NCI-H2171 (cell line): ENCODE data around the gene MYO7B.
A peak's percentile ranks its signal among the peaks of the same experiment; 100 is the strongest.
"Not testable (repeated sequence)": the region's sequence is repeated elsewhere in the genome, so short reads cannot be mapped to it uniquely, and the experiment has no call there.

Source experiments
- DNase-seq: peaks from one replicate; lab custom pipeline; 2025; lab: John Stamatoyannopoulos, UW

MYO7B gene

DNA sequence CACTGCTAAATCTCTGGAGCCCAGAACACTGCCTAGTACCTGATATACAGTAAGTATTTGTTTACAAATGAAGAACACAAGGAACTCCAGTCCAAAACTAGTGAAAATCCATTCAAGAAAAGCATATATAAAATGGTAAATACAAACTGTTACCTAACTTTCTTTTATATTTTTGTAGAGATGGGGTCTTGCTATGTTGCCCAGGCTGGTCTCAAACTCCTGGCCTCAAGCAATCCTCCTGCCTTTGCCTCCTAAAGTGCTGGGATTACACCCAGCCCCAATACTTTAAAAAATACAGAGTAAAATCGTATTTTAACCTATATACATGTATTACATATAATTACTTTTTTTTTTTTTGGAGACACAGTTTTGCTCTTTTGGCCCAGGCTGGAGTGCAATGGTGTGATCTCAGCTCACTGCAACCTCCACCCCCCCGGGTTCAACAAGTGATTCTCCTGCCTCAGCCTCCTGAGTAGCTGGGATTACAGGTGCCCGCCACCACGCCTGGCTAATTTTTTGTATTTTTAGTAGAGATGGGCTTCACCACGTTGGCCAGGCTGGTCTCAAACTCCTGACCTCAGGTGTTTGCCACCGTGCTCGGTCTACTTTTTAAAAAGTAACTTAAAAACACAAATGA, 11.2 kb upstream of the MYO7B start:
- DNase-seq, result not testable (repeated sequence)

DNA sequence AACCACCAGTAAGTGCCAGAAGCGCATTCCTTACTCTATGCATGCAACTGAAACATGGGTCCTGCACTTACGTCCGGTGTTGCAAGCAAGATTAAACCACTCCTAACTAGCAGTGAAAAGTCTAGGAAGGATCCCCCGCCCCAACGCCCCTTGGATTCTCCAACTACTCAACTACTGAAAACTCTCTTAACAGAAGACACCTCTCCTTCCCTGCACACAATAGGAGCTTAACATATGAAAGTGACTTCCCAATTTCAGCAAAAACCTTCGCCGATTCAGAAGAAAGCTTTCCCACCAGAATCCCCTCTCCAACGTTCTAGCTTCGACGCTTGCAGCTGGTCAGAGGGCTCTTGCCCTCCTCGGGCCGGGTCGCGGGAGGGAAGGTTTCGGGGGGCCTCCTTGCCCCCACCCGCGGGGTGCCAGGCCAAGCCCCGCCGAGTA, 9.8 kb upstream of the MYO7B start:
- DNase-seq, result no peak

DNA sequence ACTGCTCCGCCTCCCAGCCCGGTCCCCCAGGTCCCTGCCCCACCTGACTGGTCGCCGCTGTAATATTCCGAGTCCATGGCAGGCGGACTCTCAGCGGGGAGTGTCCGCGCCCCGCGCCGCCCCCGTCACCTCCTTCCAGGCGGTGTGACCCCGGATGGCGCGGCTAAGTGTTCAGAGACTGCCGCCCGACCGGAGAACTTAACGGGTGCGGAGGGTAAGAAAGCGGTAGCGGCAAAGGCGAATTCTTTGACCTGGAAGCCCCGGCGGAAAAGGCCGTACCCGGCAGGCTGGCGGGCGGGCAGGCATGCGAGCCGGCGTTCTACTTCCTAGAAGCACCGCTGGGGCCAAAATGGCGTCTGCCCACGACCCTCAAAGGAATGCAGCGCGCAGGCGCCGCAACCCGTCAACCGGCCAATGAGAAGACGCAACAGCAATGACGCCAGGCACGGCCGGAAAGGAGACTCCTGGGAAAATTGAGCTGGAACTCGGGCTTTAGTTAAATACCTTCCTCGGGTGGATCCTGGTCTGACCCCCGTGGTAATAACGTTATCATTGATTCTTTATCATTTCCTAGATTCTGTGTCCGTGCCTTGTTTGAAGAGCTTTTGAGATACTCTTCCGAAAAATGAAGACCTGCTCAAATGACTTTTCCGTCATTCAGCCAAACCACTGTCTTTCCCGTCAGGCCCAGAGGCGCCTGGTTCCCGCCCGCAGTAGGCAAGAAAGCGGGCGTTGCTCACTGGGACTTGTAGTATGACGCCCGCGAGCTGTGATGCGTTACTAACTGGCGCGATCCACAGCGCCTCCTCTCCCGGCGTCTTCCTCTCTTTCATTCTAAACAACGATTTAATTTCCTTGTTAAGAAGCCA, 9.1 kb upstream of the MYO7B start, which contains the start of gene IWS1:
Gene IWS1 (minus strand): TSS at position 358 of the 869 bp plus-strand sequence. CDS start 281 bp downstream, at position 77.
- DNase-seq, result peak; percentile 94

DNA sequence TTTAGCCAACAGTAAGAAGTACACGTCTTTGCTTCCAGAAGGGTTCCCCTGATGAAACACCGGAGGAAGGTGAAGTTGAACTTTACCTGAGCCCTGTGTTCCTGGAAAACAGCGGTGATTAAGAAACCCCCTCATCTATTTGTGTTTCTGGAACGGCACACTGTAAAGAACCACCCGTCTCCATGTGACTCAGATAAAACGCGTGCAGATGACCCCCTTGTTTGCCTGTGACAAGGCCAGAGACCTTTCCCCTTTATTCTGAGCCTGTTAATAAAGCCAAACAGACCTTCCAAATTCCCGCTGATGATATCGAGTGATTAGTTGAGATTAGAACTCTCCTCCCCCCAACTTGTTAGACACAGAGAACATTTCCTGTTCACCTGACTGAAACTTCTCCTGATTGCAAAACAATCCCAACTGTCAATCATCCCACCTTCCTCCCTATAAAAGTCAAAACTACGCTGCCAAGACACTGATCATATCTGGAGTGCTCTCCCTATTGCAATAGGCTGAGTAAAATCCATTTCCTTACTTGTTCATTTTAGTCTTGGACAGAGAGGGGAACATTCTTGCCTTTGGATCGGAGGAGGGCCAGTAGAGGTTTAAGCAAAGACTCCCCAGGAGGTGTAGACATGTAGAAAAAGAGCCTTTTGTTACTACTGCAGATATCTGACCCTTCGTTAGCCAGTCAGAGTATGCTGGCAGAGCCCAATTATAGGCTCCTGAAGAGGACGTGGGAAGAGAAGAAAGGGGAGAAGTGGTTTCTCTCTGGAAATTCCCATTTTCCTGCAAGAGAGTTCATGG, 8.3 kb upstream of the MYO7B start:
- peak; percentile 16 for DNase-seq

DNA sequence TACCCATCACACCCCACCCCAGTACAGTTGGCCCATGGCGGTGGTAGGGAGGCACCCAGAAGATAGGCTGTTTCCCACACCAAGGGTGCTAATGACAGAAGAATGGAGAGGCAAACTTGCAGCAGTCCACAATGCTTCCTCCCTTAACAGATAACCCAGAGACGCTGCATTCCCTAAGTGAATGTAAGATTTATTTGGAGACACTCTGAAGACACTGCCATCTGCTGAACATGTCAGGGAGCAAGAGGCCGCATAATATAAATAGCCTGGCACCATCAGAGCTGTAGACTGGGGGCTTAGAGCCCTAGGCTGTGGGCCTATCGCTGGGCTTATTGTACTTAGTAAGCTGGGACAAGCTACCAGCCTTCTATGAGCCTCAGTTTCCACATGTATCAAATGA, 7.0 kb upstream of the MYO7B start:
- no peak for DNase-seq

DNA sequence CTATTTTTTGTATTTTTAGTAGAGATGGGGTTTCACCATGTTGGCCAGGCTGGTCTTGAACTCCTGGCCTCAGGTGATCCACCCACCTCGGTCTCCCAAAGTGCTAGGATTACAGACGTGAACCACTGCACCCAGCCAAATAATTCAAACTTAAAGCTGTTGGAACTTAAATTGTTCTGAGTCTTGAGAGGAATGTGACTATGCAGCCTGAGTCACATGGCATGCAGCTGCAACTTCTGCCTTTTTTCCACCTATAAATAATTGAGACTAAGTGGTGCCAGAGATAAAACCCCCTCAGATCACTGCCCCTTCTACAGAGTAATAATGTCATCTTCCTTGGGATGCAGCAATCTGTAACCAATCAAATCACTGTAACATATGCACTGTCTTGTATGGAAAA, 6.1 kb upstream of the MYO7B start:
- not testable (repeated sequence) for DNase-seq

DNA sequence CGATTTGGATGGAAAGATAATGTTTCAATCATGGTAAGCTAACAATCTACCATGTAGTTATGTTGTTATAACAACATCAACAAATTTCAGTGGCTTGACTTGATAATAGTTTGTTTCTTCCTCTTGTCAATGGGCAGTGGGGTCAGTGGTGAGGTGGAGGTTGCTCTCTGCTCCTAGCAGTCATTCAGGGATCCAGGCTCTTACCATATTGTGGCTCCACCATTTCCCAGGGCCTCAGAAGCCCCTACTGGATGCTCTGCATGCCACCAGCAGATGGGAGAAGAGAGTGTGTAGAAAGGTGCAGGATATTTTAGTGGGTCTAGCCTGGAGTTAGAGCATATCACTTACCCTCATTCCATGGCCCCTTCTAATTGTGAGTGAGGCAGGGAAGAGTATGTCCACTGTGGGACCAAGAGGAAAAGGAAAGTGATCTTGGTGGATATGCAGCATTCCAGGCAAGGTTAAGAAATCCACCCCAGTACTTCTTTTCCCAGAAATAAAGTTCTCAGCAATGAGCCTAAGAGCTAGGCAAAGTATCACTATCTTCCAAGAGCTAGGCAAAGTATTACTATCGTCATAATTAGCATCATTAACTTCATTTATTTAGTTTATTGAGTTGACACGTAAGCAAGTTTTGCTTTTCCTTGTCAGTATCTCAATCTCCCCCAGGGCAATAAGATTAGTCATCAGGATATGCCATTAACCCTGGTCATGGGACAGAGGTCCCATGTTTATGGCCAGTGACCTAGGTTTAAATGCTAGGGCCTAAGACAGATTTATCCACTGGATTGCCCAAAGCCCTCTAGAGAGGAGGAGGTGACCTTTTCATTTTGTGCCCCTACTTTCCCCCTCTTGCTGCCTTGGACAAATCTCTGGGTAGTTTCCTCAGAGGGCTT, 5.0 kb upstream of the MYO7B start:
- no peak for DNase-seq

DNA sequence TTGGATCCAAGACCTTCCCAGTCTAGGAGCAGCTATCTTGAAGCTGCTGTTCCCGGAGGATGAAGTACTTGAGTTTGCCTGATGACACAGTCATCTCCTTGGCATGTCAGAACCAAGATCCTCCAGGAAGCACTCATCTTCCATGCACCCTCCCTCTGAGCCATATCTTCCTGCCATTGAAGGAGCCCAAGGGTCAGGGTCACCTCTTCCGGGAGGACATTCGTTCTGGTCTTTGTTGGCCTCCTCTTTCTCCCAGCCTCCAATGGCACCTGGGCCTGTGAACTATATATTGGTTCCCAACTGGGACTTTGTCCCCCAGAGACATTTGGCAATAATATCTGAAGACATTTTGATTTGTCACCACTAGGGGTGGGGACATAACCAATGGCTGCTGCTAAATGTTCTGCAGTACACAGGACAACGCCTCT, 4.2 kb upstream of the MYO7B start:
- no peak for DNase-seq

DNA sequence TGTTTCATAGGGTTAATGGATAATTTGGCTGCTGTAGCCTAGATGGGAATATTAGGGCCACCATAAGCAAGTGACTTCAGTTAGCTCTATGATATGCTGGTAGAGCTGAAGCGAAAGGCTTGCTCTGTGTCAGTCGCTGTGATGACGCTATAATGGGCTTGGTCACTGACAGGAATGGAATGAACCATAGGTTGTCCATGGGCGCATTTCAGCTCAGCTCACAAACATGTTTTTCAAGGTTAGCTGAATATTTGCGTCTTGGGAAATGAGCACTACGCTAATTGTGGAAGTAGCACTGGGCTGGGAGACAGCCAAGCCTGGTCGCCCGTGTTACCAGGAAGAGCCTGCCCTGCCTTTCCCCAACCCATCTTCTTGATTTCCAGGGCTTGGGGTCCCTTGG, 3.2 kb upstream of the MYO7B start:
- no peak for DNase-seq

DNA sequence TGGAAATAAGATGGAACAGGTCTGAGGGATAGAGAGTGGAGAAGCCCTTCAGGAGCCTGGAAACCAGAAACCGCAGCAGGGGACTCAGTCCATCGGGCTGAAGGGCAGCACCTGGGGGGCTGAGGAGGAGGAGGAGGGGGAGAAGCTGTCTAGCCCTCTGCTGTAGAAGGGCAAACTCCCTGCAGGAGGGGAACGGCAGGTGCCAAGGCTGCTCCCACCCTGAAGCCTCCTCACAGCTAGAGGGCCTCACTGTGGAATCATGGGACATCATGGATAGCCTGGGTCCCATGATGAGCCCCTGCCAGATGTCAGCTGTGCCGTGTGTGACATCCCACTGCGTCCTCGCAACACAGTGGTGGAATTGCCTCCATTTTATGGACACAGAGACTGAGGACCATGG, 435 bp downstream of the MYO7B start:
- no peak for DNase-seq

DNA sequence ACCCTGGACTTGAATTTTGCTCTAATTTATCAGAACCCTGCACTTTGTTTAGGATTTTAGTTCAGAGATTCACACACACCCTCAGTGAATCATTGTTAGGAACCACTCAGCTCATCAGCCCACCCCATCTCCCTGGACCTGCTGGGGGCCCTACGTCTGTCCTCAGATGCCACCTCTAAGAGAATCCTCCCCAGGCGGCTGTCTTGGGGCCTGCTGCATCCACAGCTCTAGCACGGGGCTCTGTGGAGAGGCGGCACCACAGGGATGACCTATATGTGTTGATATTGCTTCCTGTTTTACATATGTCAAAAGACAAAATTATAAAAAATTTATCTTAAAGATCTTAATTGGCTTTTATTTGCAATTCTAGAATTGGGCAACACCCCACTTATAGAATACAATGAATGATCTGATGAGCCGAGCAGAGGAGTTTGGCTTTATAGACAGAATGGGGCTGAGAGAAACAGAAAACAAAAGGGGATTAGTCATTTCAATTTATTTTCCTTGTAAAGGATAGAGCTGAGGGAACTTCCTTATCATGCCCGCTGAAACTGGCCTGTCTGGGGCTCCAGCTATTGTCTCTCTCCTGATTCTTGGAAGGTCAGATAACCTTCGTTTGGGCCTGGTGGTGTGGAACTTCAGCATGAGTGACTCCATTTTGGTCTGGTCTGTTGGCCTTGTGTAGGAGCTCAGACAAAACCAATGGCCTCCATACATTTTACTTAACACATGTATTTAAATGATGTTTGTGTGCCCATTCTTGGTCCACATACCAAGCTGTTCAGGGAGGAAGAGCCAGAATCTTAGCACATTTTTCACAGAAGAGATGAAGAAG, 1.4 kb downstream of the MYO7B start:
- DNase-seq, result no peak

DNA sequence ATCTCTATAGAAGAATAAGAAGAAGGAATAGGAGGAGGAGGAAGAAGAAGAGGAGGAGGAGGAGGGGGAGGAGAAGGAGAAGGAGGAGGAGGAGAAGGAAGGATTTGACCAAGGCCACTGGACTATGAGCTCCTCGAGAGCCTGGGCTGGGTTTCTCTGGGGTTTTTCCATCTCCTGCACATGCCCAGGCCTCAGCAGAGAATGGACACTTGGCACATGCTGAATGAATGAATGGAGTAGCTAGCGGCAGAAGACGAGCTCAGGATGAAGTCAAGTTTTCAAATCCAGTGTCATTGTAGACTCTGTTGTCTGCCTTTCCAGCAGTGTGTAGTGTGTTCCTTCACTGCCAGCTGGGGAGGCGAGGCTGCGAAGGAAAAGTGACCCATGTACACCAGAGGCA, 2.2 kb downstream of the MYO7B start:
- DNase-seq, result no peak

DNA sequence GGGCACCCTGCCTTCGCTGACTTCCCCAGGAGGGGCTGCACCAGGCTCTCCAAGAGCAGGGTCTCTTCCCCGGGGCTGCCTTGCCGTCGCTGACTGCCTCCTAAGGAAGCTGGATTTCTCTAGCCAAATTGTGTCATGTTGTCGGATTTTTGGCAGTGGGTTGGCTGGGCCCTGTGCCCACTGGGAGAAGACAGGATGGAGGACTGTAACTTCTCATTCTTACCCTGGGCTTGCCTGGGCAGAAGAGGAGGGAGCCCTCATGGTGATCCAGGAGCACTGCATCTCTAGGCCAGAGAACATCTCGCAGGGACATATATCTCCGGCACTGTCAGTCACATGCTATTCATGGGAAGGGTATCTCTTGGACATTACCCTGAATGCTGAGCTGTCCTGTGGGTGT, 6.3 kb downstream of the MYO7B start:
- DNase-seq, result no peak

DNA sequence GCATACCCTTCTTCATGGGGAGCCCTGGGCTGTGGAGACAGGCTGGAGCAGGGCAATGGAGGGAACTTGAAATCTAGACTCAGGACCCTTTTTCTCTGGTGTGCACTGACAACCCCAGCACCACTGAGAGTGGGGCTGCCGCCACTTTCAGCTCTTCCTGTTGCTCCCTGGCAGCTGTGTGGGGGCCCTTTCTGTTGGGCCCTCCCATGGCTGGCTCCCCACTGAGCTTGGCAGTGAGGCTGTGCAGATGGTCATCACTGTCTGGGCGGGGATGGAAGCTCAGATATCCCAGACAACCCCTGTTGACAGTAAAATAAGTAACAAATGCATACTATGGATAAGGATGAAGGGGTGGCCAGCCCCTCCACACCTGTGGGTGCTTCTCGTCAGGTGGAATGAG, 6.7 kb downstream of the MYO7B start:
- peak; percentile 8 for DNase-seq

DNA sequence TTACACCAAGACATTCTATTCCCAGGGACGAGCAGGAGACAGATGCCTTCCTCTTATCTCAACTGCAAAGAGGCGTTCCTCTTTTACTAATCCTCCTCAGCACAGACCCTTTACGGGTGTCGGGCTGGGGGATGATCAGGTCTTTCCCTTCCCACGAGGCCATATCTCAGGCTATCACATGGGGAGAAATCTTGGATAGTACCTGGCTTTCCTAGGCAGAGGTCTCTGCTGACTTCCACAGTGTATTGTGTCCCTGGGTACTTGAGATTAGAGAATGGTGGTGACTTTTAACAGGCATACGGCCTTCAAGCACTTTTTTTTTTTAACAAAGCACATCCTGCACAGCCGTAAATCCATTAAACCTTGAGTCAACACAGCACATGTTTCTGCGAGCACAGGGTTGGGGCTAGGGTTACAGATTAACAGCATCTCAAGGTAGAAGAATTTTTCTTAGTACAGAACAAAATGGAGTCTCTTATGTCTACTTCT, 7.6 kb downstream of the MYO7B start:
- not testable (repeated sequence) for DNase-seq

DNA sequence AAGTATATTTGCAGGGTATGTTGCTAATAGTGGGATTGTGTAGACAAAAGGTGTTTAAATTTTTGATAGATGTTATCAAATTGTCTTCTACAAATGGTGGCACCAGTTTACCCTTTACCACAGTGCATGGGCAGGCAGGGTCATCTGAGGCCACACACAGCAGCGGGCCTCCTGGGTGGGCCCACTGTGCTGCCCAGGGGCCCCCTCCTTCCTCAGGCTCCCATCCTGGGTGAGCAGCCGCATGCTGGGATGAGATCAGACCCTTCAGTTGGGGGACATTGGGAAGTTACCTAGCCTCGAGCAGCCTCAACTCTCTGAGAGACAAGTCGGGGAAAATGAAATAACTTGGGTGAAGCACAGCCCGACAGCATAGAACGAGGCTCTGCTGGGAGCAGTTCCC, 9.7 kb downstream of the MYO7B start:
- DNase-seq, result no peak

DNA sequence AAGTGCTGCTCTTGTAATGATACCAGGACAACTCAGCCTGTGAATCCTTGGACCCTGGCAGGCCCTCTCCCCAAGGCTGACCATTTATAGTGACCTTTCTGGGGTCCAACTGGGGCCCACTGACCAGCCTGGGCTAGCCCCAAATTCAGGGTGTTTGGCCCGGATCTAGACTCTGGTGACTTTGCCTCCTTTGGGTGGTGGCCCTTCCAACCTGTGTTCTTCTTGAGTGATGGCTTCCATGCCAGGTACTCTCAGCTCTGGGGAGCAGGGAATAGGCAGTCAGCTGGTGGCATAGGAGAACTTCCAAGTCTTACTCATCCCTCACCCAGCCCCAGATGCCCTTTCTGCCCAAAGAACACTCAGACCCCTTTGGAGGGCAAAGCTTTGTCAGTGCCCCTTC, 10.3 kb downstream of the MYO7B start:
- DNase-seq, result no peak

DNA sequence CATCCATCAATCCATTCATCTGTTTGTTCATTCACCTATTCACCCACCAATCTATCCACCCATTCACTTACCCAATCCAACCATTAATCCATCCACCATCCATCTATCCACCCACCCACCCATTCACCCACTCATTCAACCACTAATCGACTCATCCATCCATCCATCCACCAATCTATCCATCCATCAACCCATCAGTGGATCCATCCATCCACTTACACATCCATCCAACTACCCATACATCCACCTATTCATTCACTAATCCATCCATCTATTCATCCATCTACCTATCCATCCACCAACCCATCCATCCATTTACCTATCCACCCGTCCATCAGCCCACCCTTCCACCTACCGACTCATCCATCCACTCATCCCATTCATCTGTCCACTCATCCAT, 11.3 kb downstream of the MYO7B start:
- DNase-seq, result no peak

DNA sequence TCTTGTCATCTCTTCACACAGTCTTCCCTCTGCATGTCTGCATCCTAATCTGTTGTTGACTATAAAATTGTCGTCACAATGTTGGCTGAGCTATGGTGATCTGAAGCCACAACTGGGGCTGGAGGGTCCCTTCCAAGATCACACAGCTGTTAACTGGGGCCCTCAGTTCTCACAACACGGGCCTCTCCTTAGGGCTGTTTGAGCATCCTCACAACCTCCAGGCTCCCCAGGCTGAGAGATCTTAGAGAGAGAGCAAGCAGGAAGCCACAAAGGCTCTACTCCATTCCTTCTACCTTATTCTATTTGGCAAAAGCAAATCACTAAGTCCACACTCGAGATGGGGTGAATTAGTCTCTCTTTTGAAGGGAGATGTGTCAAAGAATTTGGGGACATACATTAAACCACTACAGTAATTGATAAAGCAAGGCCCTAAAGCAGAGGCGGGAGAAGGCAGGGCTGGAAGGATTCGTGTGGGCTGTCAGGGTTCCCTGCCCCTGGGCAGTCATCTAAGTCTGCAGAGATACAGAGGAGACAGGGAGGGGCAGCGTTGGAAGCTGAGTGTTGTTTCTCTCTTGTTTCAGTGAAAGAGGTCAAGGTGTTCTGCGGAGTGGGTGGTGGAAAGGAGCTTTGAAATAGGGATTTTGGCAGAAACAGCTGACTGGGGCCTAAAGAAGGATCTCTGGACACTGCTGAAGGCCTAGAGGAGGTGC, 15.9 kb downstream of the MYO7B start:
- DNase-seq, result no peak

DNA sequence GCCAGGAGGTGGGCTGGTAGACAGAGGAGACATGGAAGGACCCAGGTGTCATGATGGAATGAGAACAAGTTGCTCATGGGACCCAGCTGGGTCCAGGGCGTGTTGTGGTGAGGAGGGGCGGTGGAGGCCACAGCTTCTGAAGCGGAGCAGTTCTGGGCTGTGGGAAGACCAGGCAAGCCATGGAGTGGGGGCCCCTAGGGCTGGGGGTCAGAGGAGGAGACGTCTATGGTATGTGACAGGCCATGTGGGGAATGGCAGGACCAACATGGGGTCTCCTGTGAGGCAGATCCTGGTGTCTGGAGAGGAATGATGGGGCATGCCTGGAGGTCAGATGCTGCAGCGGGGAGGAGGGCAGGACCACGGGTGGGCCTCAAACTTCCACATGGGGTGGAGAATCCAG, 16.9 kb downstream of the MYO7B start:
- no peak for DNase-seq
